GM12875 (cell line): ENCODE results near the gene CHPT1.

Experiments used
- H3K4me3 ChIP-seq: one replicate; pipeline ENCODE4 v1.5.1; 2011; ENCODE audit warnings: low read depth, low read length, control low read depth
- CTCF ChIP-seq: IDR thresholded peaks from 2 replicates; pipeline ENCODE4 v1.5.1; 2011; ENCODE audit warnings: low read depth, mild to moderate bottlenecking, control low read depth, inconsistent platforms, low read length, moderate library complexity, borderline replicate concordance; ENCODE audit not compliant: insufficient read depth

The CHPT1 gene

GRCh38 chr12:101737476-101737875 lies 40.0 kb downstream of the CHPT1 start:
- no peak for TF ChIP-seq CTCF
- H3K4me3 ChIP-seq, result no peak overlapping the region

DNA sequence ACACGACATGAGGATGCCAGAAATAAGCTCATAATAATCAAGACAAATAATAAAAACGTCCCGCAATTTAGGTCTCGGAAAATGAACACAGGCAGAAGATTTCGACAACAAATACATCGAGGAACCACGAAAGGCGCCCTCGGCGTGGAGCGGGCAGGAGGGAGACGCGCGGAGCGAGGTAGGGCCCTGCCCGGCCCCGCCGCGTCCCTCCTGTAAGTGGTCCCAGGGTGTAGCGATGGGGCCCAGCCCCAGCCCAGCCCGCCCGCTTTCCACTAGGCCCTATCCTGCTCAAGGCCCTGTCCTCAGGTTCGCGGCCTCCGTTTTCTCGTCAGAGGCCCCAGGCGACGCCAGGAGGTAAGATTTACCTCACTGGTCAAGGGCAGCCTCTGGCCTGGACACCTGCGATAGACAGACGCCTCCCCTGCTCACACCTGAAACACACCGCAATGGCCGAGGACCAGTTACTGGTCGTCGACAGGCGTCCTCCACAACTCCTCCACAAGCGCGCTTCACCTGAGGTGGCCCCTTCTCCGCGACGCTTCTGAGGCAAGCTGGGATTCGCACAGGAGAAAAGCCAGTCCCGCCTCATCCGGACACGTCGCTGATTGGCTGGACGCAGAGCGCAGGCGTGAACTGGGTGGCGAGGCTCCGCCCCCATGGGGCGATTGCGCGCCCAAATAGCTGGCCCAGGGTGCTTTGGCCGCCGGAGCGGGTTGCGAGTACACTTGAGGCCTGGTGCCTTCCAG lies 41.7 kb downstream of the CHPT1 start, which contains the start of gene SYCP3:
SYCP3 (minus strand) TSS at position 543 of the 746 bp plus-strand sequence. CDS start 1,527 bp downstream, outside the sequence.
- TF ChIP-seq CTCF, result no peak
- H3K4me3 ChIP-seq, result no peak within 1 kb of the TSS

- no peak overlapping the region for H3K4me3 ChIP-seq
- TF ChIP-seq CTCF, result no peak
Measured at GRCh38 chr12:101740566-101740965, 43.1 kb downstream of the CHPT1 start.

DNA sequence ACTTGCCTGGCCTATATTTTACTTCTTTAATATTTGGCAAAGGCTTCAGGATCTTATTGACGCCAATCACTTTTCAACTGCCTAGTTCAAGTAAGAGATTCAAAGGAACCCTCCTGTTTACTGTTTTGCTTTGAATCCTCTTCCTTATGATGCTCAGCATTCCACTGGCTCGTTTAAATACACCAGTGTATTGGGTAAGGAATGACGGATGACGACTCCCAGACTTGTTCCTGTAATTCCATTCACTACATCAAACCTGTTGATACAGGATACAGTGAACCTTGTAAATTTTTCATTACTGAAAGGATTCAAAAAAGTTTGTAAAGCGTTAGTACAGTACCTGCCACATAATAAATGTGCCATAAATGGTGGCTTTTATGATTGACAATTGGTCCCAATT lies 43.5 kb downstream of the CHPT1 start:
- no peak overlapping the region for H3K4me3 ChIP-seq
- TF ChIP-seq CTCF, result no peak

DNA sequence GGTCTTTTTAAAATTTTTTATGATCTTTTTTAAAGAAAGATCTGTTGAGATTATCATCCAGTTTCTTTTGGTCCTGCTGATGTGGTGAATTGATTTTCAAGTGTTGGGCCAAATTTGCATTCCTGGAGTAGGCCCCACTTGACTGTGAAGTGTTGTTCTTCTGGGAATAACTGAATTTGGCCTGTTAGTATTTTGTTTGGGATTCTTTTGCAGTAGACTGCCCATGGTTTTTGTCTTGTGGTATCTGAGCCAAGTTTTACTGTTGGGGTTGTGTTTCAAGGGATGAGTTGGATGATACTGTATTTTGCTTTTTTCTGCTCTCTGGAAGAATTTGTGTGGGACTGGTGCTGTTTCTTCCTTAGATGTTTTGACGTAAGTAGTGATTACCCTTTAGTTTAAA lies 45.8 kb downstream of the CHPT1 start:
- no peak for TF ChIP-seq CTCF

DNA sequence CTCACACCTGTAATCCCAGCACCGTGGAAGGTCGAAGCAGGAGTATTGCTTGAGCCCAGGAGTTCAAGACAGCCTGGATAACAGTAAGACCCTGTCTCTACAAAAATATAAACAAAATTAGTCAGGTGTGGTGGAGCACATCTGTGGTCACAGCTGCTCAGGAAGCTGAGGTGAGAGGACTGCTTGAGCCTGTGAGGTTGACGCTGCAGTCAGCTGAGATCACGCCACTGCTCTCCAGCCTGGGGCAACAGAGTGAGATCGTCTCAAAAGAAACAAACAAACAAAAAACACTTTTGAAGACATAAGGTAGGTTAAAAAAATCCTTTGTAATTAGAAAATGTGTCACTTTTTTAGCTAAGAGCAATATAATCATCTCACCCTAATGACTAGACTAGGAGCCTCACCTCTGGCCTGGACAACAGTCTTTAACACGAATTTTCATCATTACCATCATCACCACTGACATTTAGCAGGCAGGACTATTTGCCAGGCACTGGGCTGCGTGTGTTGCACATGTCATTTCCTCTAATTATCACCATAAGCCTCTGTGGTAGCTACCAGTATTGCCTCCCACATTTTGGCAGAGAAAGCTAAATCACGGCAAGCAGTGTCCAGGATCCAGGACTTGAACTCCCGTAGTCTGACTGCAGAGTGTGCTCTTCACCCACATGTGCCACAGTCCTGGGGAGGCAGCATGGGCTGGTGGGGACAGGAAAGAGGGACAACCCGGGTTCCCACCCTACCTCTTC lies 46.5 kb downstream of the CHPT1 start:
- 0 out of 2 replicates have a peak, but pooled peaks have one; percentile 21 for TF ChIP-seq CTCF
- peak overlapping the region; percentile 2 for H3K4me3 ChIP-seq

More for the DNA sequence above, 45.8 kb downstream of the CHPT1 start:
- no peak overlapping the region for H3K4me3 ChIP-seq
